HL-60/S4 (cell line): ENCODE data around the gene TTLL11.

ENCODE experiments used
- in situ Hi-C: fragments of 300-500 bp; cut with MboI; formaldehyde crosslinking; loops from 2 replicates; pipeline ENCODE4 v1.14.3; 2022; ENCODE audit warnings: low sequenced_read_pairs

Gene TTLL11

DNA sequence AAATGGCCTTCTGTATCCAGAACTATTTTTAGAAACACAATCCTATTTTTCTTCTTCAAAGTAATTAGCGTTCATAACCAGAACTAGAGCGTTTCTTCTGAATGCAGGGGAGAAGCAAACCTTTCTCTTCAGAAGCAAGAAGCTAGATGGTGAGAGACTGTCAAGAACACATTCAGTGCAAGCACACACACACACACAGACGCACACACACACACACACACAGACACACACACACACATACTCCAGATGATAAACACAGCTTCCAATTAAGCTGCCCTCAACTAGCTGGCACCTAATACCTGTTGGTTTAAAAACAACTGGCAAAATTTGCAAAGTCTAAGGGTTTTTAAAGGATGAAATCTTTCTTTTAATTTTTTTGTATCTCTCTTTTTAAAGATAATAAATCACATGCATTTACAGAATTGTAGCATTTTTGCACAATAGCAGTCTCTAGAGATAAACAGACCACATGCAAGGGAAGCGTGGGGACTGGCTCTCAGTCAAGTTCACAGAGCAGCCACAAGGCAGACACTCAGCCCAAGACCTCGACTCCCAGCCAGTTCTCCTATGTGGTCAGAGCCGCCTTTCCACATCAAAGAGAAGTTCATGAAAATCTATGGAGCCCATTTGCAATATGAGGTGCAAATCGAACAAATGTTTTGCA, 138.5 kb downstream of the TTLL11 start:
- in situ Hi-C loops = no loop called here

DNA sequence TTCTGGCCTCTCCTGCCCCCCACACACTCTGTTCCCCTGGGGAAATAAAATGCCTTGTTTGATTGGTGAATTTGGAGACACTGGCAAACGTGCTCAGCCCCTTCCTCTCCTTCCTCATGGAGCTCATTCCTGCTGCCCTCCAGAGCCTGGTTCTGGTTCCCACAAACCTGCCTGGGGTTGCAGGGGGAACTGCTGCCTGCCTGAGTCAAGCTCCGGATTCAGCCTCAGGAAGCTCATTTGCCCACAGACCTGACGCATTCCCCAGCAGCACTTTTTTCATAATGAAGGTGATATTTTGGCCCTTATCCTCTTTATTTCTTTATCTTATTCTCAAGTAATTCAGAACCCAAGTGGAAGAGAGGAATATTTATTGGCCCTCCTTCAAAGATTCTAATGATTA, 140.5 kb downstream of the TTLL11 start:
- in situ Hi-C loops = no loop called here

DNA sequence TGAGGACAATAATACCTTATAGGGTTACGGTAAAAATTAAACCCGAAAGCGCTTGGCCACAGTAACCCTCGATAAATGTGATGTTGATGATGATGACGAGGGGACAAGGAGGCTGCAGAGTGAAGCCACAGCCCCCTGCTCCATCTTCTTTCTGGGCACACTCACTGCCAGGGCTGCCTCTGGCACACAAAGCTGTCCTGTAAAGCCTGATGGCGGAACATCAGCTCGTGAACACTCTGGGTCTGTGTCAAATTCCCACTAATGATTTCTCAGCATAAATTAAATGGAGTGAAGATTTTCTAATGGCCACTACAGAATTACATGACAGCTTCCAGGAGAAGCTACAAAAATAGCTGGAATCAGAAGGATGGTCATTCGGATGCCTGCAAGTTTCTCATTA, 142.2 kb downstream of the TTLL11 start:
- in situ Hi-C loops = no loop called here

DNA sequence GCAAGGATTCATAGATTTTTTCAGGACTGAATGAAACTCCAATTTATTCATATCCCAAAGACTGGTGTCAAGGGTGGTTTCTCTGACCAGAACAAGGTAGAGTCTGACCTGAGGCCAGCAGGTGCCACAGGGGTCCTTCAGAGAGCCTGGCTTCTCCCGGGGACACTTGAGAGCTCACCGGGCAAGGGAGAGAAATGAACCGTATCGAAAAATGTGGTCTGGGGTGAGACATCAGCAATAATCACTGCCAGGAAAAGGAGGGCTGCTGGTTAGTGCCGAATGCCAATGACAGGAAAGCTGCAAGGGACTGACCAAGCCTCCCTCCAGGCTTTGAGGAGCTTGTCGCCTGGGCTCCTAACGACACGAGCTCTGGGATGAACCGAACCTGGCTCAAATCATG, 142.7 kb downstream of the TTLL11 start:
- in situ Hi-C loops = no loop called here

- in situ Hi-C loops = no loop called here
Observed at GRCh38 chr9:121949766-121950165, 143.3 kb downstream of the TTLL11 start.

DNA sequence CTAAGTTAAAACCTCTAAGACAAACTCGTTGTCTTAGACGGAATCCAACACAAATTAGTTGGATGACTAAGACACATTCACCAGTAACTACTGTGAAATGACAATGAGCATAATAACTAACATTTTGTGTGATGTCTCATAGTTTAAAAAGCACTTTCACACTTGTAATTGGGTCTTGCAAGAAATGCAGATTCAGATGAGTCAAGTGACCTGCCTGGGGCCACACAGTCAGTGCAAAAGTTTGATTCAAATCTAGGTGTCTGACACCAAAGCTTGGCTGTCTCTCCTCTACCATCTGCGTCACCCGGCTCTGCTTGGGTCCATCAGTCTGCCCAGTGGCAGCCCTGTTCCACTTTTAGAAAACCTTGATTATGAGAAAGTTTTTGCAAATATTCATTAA, 143.7 kb downstream of the TTLL11 start:
- in situ Hi-C loops = no loop called here

DNA sequence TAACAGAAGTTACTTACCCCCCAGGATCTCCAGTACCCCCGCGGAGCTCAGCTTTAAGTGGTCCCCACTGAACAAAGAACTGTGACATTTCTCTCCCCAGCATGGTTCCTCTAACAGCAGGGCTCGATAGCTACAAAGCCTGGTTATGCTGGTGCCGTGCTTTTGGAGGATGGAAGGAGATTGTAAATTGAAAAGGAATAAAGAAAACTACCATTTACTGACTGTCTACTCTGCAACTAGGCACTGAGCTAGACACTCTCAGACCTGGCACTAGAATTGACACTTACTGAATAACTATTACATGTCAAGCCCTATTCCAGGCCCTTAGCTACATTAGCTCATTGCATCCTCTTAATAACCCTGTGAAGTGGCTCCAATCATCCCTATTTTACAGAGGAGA, 145.3 kb downstream of the TTLL11 start:
- in situ Hi-C loops = no loop called here

GRCh38 chr9:121946465-121946864, 146.6 kb downstream of the TTLL11 start:
- in situ Hi-C loops = no loop called here

DNA sequence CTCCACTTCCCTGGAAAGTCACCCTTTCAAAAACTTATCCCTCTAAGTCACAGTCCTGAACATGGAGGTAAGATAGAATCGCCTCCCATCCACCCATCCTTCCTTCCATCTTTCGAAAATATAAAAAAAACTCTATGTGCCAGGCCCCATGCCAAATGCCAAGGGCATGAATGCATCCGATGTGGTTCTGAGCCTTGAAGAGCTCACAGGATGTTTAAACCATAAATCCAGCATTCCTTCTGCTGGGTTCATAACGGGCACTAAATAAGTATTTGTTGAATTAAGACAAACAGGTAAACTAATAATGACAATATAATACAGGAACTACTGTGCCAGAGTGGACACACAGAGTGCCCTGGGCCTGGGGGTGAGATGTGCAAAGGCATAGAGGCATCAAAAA, 147.3 kb downstream of the TTLL11 start:
- in situ Hi-C loops = no loop called here

DNA sequence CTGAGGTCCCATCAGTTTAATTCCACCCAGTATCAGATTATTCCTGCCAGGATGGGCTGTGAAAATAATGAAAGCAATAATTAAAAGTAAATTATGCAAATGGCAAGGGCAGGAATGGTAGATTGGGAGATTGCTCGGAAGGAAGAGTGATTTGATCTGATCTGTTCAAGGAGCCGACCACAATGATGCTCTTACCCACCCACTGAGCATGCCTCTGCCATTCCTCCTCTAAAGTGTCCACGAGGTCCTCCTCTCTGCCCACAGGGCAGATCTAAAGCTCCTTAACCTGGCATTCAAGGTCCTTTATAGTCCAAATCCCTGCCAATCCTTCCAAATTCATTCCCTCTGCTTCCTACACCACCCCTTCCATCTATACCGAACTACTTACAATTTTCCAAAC, 147.8 kb downstream of the TTLL11 start:
- in situ Hi-C loops = no loop called here

GRCh38 chr9:121944711-121945191, 148.4 kb downstream of the TTLL11 start:
- in situ Hi-C loops = no loop called here

GRCh38 chr9:121943463-121943862, 149.6 kb downstream of the TTLL11 start:
- in situ Hi-C loops = no loop called here

DNA sequence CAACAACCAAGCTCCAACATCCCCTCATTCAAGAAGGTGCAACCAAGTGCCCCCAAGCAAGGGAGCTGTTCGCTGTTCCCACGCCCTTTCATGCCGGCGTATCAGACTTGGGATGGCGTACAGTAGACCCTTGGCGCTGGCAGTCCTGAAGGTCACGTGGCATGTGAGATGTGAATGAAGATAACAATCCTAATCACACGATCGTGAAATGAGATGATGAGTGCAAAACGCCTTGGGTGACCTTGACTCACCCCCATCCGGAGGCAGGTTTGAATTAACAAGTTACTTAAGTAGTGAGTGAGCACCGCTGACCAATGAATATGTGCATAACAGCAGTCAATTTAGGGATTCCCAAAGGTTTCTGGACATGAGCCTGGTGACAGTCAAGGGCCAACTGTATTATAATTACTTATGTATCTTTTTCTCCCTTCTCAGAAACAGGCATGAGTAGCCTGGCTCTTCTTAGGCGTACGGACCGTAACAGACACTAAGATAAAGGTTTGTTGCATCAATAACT, 150.2 kb downstream of the TTLL11 start:
- in situ Hi-C loops = no loop called here

DNA sequence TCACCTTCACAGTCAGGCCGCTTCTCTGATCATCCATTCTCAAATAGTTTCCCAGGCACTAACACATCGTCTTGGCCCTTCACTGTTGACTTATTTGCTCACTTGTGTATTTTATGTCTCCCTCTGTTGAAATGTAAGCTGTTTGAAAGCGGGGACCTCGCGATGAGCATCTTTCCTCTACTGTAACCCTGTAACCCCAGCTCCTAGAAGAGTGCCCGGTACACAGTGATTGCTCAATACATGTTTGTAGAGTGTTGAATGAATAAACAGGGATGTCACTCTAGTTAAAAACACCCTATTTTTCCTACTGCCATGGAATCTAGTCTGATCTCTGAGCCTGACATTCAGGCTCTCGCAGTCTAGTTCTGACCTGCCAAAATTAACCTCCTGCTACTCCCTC, 150.8 kb downstream of the TTLL11 start:
- in situ Hi-C loops = no loop called here

DNA sequence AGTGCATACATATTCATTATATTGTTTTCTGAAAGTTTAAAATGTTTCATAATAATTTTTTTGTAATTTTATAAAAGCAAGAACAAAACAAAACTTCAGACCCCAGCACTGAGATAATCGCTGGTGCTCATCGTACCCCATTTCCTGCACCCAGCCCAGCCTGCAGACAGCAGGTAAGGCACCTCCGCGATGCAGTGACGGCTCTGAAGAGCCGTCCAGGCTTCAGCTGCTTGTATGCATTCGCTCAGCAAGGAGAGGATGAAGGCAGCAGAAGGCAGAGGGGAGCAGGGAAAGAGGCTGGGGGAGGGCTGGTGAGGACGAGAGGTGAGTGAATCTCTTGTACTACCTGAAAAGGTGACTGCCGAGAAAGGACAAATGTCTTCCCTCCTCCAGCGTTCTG, 153.5 kb downstream of the TTLL11 start:
- in situ Hi-C loops = no loop called here

DNA sequence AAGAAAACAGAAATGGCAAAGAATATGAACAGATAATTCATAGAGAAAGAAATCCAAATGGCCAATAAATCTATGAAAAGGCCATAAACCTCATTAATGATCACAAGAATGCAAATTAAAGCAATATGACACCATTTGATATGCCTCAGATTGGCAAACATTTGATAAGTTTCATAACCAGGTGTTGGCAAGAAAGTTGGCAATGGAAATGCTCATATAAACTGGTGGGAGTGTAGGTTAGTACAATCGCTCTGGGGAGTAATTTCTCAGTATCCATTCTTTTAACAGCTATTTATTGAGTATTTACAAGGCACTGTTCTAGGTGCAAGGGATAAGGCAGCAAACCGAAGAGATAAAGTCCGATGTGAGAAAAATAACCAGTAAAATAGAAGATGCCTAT, 154.5 kb downstream of the TTLL11 start:
- in situ Hi-C loops = no loop called here

GRCh38 chr9:121937240-121937639, 155.9 kb downstream of the TTLL11 start:
- in situ Hi-C loops = no loop called here

- in situ Hi-C loops = no loop called here
Observed at GRCh38 chr9:121935739-121936138, 157.4 kb downstream of the TTLL11 start.

DNA sequence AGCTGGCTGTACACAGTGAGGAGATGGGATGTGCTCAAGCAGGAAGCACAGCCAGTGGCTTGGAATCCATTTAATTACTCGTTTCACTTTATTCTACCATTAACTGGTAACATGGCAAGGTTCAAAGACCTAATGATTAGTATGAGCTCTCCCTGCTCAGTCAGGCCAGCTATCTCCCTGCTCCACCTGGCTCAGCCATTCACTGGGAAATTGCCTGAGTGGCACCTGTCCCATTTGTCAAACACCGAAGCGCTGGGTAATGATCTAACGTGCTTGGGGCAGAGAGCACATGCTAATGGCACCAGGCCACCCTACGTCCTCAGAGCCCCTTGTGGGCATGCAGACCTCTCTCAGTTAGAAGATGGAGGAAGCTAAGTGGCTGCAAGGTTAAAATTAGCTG, 162.2 kb downstream of the TTLL11 start:
- in situ Hi-C loops = no loop called here

- in situ Hi-C loops = no loop called here
Observed at GRCh38 chr9:121929893-121930875, 162.9 kb downstream of the TTLL11 start.

DNA sequence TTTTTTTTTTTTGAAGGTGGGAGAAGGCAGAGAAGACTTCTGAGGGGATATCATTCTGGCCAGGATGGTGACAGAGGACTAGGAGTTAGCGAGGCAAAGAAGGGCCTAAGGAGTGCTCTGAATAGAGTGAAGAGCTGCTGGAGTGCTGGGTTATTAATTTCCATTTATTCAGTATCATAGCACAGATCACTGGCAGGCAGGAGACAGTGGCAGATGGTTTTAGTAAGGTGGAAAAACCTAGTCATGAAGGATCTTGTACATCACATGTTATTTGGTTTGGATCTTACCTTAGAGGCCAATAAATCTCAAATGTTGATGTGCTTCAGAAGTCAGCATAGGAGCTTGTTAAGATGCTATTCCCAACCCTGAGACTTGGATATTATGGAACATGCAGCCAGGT, 165.5 kb downstream of the TTLL11 start:
- in situ Hi-C loops = no loop called here

- in situ Hi-C loops = no loop called here
Observed at GRCh38 chr9:121927081-121927480, 166.0 kb downstream of the TTLL11 start.
